Right atrium auricular region (tissue), 2 donors: Measurements from ENCODE around the gene ANTXRL. TPM values are rescaled to one million over a fixed set of nuclear protein-coding genes. Genes with fewer than 3 reads are reported as not detected.

ENCODE experiments used
- DNase-seq: peaks from one replicate; pipeline ENCODE4 v3.0.0-alpha.2; 2019; ENCODE audit warnings: low spot score
- H3K27ac ChIP-seq, 2 donors: fragments of 200-600 bp; sonication (generic); 1 replicate in 1 of 2; 2 replicates in 1 of 2; pipeline ENCODE4 v1.5.1; 2016 to 2019
- H3K27me3 ChIP-seq, 2 donors: fragments of 200-600 bp; sonication (generic); one replicate each; pipeline versions ENCODE4 v1.5.1 to v1.6.0; 2017 to 2019
- H3K36me3 ChIP-seq: fragments of 200-600 bp; sonication (generic); one replicate; pipeline ENCODE4 v1.5.1; 2016
- H3K4me1 ChIP-seq, 2 donors: fragments of 200-600 bp; sonication (generic); one replicate each; pipeline versions ENCODE4 v1.5.1 to v1.6.0; 2017 to 2019
- H3K4me3 ChIP-seq, 2 donors: fragments of 200-600 bp; sonication (generic); 1 replicate in 1 of 2; 2 replicates in 1 of 2; pipeline ENCODE4 v1.5.1; 2017 to 2019; ENCODE audit warnings: mild to moderate bottlenecking in 1 of 2, moderate library complexity in 1 of 2
- H3K9me3 ChIP-seq, 2 donors: fragments of 200-600 bp; sonication (generic); one replicate each; pipeline ENCODE4 v1.5.1; 2019
- CTCF ChIP-seq, 2 donors: fragments of 200-600 bp; sonication (generic); IDR thresholded peaks; one replicate each; pipeline ENCODE4 v1.5.1; 2019; ENCODE audit warnings: antibody characterized with exemption in 2 of 2
- total RNA-seq, 2 donors: library from RNA; depleted of rRNA; stranded (reverse); fragments of >200 nt; gene quantifications; one replicate each; pipeline ENCODE4 v1.1.0, GENCODE V29; 2016

The ANTXRL gene
- total RNA-seq, 2 donors from 2014 or later = not detected

- no peak overlapping the region for H3K4me3 ChIP-seq
- no peaks in the 10 kb centered on the region for H3K9me3 ChIP-seq
- no peak for DNase-seq
- TF ChIP-seq CTCF (IDR thresholded peaks at IDR 0.05) = no peak
- no peak overlapping the region for H3K27ac ChIP-seq
- no peaks in the 10 kb centered on the region for H3K36me3 ChIP-seq
- H3K4me1 ChIP-seq = no peaks in the 10 kb centered on the region
- no peaks in the 10 kb centered on the region for H3K27me3 ChIP-seq
Measured at GRCh38 chr10:46306516-46307184, 19.9 kb downstream of the ANTXRL start.

- Histone ChIP-seq H3K4me3 (no peak overlapping the region), H3K9me3 (no peaks in the 10 kb centered on the region), H3K27me3 (no peaks in the 10 kb centered on the region), H3K27ac (no peak overlapping the region), H3K4me1 (no peaks in the 10 kb centered on the region), H3K36me3 (no peaks in the 10 kb centered on the region)
- no peak for TF ChIP-seq CTCF (IDR thresholded peaks at IDR 0.05)
- no peak for DNase-seq
Measured at GRCh38 chr10:46307281-46308112, 20.7 kb downstream of the ANTXRL start.

DNA sequence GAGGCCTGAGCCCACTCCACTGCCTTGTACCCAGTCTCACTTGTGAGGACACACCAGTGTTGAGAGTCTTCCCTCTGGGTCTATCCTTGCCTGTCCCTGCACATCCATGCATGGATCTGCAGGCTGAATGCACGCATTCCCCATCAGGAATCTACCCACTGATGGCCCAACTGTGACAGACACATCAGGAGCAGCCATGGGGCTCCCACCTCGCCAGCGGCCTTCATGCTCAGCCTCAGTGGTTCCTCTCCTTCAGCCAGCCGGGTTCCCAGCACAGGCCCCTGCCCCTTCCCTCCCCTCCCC, 21.3 kb downstream of the ANTXRL start:
- Histone ChIP-seq H3K9me3 (no peaks in the 10 kb centered on the region), H3K36me3 (no peaks in the 10 kb centered on the region), H3K27me3 (no peaks in the 10 kb centered on the region), H3K4me3 (no peak overlapping the region), H3K4me1 (no peaks in the 10 kb centered on the region), H3K27ac (no peak overlapping the region)
- TF ChIP-seq CTCF (IDR thresholded peaks at IDR 0.05) = no peak
- DNase-seq = no peak

GRCh38 chr10:46308666-46309450, 22.1 kb downstream of the ANTXRL start:
- H3K36me3 ChIP-seq = no peaks in the 10 kb centered on the region
- peak overlapping the region in 1 of 2 donors; percentile 23 for H3K27ac ChIP-seq
- H3K4me3 ChIP-seq = no peak overlapping the region
- no peak for TF ChIP-seq CTCF (IDR thresholded peaks at IDR 0.05)
- no peaks in the 10 kb centered on the region for H3K4me1 ChIP-seq
- H3K27me3 ChIP-seq = no peaks in the 10 kb centered on the region
- no peak for DNase-seq
- H3K9me3 ChIP-seq = no peaks in the 10 kb centered on the region

GRCh38 chr10:46309511-46310142, 22.8 kb downstream of the ANTXRL start:
- no peak overlapping the region for H3K4me3 ChIP-seq
- no peaks in the 10 kb centered on the region for H3K9me3 ChIP-seq
- H3K27me3 ChIP-seq = no peaks in the 10 kb centered on the region
- no peak for DNase-seq
- H3K36me3 ChIP-seq = no peaks in the 10 kb centered on the region
- TF ChIP-seq CTCF (IDR thresholded peaks at IDR 0.05) = no peak
- peak overlapping the region in 1 of 2 donors; percentile 23 for H3K27ac ChIP-seq
- H3K4me1 ChIP-seq = peaks cover 0 to 3% of the 10 kb centered on the region in 2 donors
